SW 1271 (cell line): ENCODE results near the gene PXK.

Experiments used
- DNase-seq, 2 experiments: peaks; one replicate each; lab custom pipeline; 2025; lab: John Stamatoyannopoulos, UW

Gene PXK

DNA sequence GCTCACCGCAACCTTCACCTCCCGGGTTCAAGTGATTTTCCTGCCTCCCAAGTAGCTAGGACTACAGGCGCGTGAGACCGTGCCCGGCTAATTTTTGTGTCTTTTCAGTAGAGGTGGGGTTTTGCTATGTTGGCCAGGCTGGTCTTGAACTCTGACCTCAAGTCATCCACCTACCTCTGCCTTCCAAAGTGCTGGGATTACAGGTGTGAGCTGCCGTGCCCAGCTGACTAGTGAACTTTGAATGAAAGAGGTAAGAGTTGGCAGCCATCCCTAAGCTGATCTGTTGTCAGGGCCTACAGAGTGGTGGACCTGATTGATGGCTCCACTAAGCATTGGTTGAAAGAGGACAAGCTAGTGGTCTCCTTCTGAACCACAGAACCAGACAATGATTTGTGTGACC lies 15.3 kb downstream of the PXK start:
- DNase-seq = no peak

DNA sequence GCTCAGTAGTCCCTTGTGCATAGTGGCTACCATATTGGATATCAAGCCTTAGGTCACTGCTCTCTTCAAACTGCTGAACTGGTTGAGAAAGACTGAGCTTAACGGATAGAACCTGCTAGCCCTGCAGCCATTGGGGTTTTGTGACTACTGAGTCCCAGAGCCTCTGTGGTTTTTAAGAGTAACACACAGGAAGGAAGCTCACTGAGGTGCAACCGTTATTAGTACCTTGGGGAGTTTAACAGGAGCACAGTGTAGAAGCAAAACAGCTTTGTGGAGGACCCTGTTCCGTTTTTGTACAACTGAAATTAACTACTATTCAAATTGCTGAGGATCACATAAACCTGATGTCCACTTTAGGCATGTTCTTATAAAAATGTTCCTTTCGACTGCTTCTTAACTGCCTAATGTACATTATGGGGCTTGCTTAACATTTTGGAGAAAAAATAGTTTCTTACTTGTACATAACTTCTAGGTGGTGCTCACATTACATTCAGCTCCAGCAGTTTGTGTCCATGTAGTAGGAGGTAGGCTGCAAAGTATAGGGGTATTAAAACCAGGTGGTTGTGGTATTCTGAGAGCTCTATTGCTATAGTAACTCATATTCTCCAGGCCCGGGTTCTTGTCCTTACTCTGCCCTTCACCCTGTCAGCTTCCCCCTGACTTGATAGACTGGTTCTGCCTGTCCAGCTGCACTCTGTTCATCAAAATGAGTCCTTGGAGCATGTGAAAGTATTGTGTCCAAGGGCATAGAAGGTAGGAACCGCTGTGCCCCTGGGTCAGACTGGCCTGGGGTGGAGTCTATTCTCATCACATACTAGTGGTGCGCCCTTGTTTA lies 17.3 kb downstream of the PXK start:
- DNase-seq = no peak

DNA sequence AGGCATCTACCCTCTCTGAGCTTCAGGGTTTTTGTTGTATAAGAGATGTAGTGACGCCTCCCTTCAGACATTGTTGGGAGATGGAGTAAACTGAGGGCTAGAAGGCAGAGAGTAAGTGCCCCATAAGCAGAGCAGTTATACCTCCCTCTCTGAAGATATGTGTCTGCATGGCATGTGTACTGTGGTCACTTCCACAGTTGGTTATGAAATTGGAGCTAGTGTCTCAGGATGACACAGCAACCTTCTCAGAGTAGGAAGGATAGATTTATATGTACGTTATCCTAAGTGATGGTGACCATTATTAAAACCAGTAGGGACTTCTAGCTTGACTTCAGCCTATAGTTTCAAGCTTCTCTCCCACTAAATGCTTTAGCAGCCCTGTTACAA lies 17.9 kb downstream of the PXK start:
- DNase-seq = no peak

DNA sequence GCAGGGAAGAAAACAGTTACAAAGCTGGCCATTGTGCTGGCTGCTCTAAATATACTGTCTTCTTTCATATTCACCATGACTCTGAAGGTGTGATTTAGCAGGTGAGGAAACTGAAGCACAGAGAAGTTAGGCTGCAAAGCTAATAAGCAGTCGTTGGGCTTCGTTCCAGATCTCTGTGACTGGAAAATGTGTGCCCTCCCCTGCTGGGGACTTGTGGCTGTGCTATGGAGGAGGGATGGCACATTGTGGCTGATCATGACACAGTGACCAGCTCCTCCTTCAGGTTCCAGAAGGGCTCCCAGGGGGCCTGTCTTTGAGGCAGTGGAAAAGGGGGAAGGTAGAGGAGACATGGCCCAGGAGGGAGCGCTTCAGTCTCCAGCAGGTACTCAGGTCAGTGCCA lies 19.2 kb downstream of the PXK start:
- no peak for DNase-seq

DNA sequence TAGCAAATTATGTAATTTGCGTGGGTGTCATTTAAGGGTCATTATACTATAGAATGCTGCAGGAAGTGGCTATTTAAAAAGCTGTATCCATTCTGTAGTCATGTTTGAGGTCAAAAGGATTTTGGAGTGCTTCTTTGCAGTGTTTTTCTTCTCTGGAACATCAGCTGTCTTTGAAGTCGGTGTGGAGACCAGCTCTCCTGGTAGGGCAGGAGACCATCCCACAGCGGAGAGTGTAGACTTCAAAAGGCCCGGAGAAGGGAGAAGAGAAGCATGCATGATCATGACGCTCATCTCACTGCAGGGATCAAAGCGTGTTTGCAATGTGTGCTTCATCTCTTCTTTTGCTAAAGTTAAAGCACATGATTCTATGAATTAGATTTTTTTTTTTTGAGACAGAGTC lies 19.9 kb downstream of the PXK start:
- no peak for DNase-seq

DNA sequence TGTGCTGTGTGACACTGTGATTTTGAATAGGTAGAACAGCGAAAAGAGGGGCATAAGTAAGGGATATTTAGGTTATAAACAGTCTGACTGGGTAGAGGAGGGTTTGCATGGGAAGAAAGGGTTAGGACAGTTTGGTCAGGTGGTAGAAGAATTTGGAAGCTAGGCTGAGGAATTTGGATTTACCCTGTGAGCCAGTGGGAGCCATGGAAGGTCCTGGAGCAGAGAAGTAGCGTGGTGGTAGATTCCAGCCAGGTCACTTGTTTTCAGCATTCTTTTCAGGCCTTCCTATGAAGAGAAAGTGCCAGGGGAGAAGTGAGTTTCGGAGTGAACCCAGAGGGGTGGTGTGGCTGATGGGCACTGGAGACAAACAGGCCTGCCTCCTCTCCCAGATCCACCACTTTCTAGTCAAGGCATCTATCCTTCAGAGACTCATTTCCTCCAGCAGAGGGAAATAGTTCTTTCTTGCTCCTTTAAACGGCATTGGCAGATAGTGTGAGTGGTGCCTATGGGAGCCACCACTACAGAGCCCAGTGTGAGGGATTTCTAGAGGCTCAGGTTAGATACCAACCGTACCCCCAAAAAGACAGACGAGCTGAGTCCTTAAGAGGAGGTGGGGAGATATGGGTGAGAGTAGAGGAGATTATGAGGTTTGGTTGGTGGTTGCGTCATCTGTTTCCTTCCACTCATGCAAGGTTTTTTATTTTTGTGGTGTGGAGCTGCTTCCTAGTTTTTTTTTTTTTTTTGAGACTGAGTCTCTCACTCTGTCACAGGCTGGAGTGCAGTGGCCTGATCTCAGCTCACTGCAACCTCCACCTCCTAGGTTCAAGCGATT lies 21.2 kb downstream of the PXK start:
- DNase-seq = no peak

DNA sequence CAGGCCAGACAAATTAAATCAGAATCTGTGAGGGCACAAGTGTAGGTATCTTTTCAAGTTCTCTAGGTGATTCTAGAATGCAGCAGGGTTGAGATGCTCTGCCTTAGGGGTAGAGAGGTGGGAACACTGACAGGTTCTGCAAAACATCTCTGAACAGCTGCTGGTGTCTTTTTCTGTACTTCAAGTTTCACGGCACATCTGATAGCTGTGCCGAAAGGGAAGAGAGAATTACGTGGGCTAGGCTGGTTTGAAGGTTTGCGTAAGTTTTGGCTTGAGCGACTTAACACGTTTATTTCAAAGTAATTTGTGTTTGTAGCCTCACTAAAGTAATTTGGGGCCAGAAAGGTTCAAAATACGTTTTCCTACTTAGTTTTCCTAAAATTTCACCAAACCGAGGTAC lies 22.5 kb downstream of the PXK start:
- no peak for DNase-seq

DNA sequence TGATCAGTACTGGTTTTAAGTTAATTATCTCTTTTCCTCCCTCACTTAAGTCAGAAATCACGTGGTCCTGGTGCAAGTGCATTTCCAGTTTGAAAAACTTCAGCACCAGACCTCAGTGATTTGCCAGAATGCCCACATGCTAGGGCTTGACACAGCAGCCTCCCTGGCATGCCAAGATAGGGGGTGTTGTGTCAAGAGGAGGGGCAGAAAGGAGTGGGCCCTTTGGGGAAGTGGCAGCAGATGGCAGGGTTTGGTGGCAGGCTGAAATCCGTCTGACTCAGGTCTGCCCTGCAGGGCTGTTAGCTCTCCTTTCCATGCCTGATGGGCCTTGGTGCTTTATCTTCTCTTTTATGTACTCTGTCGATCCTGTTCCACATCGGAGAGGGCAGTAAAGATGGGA lies 23.4 kb downstream of the PXK start:
- DNase-seq = no peak

DNA sequence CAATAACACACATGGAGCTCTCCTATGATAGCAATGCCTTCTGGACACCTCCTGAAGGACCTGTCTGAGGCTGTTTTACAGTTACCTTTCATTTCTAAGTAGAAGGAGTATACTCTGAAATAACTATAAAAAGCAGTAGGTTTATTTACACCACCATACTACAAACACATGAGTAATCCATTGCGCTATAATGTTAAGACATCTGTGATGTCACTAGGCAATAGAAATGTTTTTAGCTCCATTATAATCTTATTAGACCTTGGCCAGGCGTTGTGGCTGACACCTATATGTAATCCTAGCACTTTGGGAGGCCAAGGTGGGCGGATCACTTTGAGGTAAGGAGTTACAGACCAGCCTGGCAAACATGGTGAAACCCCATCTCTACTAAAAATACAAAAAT lies 24.7 kb downstream of the PXK start:
- no peak for DNase-seq

DNA sequence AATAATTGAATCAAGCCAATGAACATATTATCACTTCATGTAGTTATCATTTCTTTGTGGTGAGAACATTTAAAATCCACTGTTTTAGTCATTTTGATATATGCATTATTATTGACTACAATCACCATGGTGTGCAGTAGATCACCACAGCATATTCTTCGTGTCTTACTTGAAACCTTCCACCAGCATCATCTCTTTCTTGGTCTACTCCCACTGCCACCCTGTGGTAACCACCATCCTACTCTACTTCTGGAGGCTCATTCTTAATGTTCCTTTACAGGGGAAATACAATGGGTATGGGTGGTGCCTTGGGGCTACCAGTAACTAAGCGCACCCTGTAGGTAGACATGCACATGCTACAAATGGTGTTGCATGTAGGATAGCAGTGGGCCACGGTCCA lies 25.4 kb downstream of the PXK start:
- DNase-seq = no peak

DNA sequence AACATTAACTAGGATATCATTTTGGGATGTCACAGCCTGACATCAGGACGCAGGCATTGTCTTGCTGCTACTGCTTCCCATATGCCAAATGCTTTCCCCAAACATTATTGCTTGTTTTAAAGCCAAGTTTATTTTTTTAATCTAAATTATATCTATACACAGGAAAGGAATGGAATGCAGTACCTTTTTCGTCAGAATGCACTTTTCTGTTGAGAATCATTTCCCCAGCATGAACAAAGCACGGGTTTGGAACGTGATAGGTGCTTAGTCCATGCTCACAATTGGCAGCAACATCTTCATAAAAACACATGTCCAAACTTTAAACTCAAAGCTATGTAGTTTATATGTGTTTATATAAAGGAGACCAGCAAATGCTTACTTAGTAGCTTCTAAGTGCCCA lies 26.1 kb downstream of the PXK start:
- DNase-seq = no peak

DNA sequence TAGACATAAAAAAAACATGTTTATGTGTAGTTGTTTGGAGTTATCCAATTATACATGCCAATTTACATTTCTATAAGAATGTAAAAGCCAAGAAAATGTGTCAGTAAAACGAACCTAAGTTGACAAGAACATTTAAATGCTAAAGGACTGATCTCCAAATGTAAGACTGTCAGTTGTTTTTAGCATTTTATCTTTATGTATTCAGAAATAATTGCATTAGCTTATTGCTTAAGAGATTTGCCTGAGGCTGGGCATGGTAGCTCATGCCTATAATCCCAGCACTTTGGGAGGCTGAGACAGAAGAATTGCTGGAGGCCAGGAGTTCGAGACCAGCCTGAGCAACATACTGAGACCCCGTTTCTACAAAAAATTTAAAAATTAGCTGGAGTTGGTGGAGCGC lies 26.9 kb downstream of the PXK start:
- DNase-seq = no peak

DNA sequence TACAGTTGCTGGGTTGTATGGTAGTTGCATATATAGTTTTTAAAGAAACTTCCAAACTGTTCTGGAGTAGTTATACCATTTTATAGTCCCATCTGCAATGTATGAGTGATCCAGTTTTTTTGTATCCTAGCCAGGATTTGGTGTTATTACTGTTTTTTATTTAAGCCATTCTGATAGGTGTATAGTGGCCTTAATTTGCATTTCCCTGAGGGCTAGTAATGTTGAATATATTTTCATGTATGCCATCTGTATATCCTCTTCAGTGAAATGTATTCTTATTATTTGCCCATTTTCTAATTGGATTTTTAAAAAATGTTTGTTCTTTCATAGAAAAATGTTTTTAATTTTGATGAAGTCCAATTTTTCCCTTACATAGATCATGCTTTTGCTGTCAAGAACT lies 29.2 kb downstream of the PXK start:
- no peak for DNase-seq

DNA sequence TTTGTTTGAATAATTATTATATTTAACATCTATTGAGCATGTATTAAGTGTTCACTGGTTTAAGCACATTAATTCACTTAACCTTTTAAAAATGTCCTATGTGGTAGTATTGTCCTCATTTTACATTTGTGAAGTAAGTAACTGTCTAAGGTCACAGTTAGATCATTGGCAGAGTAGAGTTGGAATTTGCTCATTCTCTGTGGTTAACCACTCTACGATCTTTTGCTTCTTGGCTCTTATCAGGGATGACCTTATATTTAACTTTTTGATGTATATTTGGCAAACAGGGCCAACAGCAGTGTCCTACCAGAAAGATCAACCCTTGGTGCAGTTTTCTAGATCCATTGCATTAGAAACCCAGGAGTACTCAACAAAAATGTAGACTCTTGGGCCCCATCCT lies 34.0 kb downstream of the PXK start:
- DNase-seq = no peak

DNA sequence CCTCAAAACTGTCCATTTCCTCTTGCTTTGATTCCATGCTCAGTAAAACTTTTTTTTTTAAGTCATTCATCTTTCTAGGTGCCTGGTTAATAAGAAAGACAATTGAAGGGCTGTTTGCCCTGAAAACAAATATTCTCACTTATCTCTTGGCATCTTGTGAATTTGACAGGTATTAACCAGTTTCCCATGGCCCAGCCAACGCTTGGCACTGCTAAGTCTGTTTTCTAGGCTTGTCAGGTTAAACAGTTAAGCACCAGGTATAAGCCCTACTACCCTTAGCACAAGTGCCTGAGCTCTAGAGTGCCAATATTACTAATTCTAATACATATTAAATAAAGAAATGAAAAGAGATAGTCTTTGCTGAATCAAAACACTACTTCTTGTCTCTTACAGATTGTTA lies 36.3 kb downstream of the PXK start:
- DNase-seq = no peak

DNA sequence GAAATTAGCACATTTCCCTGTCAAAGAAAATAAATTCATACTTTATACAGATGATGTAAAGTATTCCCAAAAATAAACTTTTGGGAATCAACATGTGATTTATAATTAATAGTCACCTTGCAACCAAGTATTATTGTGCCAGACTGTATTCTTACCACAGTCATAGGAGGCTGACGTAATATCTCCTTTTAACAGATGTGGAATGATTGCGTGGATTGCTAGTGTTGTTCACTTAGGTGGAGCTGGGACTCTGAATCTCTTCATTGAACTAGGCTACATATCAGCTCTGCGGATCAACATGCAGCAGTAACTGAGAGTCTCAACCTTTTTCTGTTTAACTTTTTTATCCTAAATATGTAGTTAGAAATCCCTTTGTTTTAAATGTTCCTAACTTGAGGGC lies 37.2 kb downstream of the PXK start:
- no peak for DNase-seq

DNA sequence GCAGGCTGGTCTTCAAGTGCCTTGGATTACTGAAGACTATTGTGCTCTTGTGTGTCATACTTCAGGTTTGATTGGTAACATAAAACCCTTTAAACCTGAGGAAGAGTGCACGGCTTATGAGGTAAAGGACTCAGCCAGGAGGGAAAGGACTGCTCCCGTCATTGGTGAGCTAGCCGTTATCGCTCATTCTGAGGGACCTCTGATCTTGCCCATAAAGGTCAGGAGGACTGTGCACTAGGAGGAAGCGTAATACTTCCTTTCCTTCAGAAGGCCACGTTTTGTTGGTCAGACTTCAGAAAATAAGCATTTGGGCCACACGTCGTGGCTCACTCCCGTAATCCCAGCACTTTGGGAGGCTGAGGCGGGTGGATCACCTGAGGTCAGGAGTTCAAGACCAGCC lies 37.7 kb downstream of the PXK start:
- no peak for DNase-seq

DNA sequence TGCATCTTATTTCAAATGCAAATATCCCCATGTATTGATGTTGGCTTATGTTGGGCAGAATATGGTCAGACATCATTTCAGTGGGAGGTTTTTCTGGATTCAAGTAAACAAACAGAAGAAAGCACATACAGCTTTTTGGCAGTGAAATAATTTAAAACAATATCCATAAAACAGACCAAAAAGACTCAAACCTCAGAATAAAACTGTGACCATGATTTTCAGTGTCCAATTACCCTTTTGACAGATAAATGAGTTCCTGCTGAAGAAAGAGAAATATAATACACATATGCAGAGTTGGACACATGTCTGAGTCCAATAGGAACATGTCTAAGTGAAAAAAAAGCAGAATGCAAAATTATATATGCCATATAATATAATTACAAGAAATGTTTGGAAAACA lies 39.1 kb downstream of the PXK start:
- no peak for DNase-seq

DNA sequence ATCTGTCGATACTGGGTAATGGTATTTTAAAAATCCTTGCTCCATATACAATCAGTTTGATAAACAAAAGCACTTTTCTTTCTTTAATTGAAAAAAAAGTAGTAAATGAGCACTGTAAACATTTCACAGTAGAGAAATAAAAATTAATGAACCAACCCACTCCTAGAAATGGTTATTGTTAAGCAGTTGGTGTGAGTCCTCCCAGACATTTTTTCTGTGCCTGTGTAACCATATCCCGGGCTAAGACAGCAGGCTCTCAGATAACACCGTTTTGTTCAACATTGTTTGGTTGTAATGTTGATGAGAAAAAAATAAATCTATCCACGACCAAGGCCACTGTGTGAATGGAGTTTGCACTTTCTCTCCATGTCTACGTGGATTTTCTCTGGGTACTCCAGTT lies 42.6 kb downstream of the PXK start:
- no peak for DNase-seq

DNA sequence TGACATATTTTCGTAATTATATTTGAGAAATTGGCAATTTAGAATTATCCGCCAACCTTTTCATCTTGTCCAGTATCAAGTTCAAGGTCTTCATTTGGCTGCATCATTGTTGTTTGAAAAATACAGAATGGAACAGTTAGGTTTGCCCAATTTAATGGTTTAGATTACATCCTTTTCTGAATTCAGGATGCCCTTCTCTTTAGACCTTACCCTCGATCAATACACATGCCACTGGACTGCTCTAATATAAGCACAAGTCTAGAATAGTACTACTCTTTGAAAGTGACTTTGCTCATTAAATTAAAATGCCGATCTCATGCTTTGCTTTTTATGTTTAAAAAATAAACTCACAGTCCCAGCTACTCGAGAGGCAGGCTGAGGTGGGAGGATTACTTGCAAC lies 44.5 kb downstream of the PXK start:
- no peak for DNase-seq

DNA sequence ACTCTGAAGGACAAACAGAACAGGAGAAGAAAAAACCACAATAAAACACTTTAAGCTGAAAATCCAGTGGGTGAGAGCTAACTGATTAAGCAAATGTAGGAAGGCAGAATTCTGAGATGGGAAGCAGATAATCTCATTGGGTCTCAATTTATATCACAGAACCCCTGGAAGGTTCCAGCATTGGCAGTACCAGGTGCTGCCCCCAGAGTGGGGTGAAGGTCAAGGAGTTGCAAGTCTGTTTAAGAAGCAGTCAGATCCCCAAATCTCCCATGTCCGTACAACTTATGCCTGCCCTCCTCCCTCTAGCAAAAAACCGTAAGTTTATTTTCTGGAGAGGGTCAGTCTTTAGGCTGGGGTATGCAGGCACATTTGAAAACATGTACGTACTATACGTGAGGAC lies 45.1 kb downstream of the PXK start:
- no peak for DNase-seq

DNA sequence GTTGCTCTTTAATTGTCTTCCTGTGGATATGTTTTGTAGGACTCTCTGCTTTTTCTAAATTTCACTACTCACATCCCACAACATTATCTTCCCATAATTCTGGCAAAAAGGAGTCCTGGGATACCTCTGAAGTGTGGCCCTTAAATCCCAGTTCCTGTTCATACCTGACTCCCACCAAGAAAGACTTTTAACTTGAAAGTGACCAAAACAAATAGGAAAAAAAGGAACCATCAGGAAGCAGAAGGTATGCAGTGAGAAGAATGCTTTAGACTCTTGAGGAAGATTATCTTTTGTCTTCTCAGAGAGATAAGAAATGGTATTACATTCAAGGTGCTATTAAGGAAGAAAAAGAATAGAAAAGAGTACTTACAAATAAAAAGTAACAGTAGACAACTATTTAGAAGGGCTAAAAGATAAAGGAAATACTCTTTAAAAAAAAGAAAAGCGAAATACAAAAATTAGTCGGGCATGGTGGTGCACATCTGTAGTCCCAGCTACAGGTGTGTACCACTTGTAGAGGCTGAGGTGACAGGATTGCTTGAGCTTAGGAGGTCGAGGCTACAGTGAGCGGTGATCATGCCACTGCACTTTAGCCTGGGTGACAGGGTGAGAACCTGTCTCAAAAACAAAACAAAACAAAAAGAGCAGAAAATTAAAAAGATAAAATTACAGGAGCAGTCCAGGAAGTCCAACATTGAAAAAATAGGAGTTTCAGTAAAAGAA lies 46.8 kb downstream of the PXK start:
- DNase-seq = no peak

DNA sequence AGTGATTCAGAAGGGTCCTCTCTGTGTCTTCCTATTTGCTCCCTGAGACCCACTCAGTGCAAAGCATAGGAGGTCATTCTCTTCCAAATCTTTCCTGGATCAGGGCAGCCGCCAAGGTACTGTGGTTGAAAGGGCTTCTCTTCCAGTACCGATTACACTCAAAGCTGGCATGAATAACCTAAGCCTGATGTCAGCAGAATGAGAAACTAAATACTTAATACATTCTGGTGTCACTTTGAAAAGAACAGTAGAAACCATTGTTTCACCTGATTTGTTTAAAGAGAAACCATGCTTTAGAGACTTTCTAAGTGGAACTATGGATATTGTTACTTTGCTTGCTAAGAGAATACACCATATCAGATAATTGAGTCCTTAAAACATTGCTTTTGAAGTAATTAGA lies 50.8 kb downstream of the PXK start:
- no peak for DNase-seq
